ENCODE results near the gene DUSP1.

GRCh38 chr5:172766287-172767108 is 4.5 kb downstream of the DUSP1 start:
- TF ChIP-seq TAF15 (IDR thresholded peaks at IDR 0.05; ENCODE audit: low read depth, low read length, poor library complexity, severe bottlenecking), result no peak
- no peak for TF ChIP-seq ZNF513 (CRISPR knock-in tag; conservative IDR thresholded peaks at IDR 0.05)
